Colon (tissue), 2 donors: Measurements from ENCODE around the gene OR10A5.
A peak's percentile ranks its signal among the peaks of the same experiment; 100 is the strongest.
"Not testable (repeated sequence)": the region's sequence is repeated elsewhere in the genome, so short reads cannot be mapped to it uniquely, and the experiment has no call there.

Experiments used
- FAIRE-seq: peaks from 2 replicates; lab custom pipeline; 2012; peaks lifted over from hg19 to GRCh38; lab: Jason Lieb, UNC
- donor health status: control.
- donor health status: control.

Gene OR10A5

GRCh38 chr11:6876325-6876724, 30.8 kb downstream of the OR10A5 start, which contains the start of gene OR10A4:
Gene OR10A4, plus strand, starts transcription at chr11:6876625. Its CDS starts 23 bp downstream, at chr11:6876648.
- no peak for FAIRE-seq

- no peak for FAIRE-seq
Measured at GRCh38 chr11:6876914-6877313, 31.4 kb downstream of the OR10A5 start.

DNA sequence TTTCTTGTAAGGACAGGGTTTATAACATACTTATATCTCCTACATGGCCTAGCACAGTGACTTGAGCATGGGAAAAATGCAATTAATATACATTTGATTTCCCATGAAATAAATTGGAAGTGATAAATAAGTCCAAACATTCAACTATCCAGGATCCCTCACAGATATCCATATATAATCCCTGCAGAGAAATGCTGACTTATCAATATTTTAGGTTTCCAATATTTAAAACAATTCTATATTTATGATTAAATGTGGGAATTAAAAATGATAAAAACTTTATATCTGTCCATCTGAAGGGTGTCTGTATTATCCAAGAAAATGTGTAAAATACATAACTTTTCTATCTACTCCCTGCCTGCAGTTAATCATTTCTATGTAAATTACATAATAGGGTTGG, 37.3 kb downstream of the OR10A5 start:
- peak; percentile 60 for FAIRE-seq

- FAIRE-seq = not testable (repeated sequence)
Measured at GRCh38 chr11:6887711-6888110, 42.2 kb downstream of the OR10A5 start.

DNA sequence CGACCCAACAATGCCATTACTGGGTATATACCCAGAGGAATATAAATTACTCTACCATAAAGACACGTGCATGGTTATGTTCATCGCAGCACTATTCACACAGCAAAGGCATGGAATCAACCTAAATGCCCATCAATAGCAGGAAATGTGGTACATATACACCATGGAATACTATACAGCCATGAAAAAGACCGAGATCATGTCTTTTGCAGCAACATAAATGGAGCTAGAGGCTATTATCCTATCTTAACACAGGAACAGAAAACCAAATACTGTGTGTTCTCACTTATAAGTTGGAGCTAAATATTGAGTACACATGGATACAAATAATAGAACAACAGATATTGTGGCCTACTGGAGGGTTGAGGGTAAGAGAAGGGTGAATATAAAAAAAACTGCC, 43.3 kb downstream of the OR10A5 start:
- no peak for FAIRE-seq

GRCh38 chr11:6889835-6890234, 44.4 kb downstream of the OR10A5 start:
- FAIRE-seq = no peak

GRCh38 chr11:6892400-6892799, 46.9 kb downstream of the OR10A5 start, which contains the start of gene OR2D2:
Gene OR2D2, minus strand, starts transcription at chr11:6892500. Its CDS starts 0 bp downstream, at chr11:6892500.
- FAIRE-seq = no peak

DNA sequence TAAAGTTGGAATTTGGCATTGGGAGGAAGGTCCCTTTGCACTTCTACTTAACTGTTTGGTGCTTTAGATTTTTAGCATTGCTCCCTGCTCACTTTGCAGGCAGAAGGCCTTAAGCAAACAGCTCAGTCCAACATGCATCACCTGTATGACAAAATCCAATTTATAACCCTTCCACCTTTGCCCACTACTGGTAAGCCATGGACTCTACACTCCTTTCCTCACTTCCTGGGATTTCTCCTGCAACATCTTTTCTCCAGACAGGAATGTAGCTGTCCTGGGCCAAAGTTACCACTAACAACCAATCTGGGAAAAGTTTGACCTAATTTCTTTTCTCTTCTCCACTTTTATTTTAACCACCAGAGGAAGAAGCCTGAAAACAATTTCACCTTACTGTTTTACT, 48.6 kb downstream of the OR10A5 start:
- FAIRE-seq = no peak

DNA sequence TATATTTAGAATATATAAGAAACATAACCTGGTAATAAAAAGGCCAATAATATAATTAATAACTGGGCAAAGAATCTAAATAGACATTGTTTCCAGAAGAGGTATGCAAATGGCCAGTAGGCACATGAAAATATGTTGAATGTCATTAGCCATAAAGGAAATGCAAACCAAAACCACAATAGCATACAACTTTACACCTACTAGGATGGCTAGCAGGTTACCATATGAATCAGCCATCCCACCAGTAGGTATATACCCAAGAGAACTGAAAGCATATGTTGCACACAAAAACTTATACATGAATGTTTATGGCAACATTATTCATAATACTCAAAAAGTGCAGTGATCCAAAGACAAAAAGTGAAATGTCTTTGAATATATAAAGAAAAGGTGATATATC, 49.5 kb downstream of the OR10A5 start:
- FAIRE-seq = no peak
